ENCODE results near the gene CHMP6. TPM values are rescaled to one million over a fixed set of nuclear protein-coding genes. Genes with fewer than 3 reads are reported as not detected.

Gene CHMP6
- total RNA-seq, 2 donors from 2014 or later: 11.2 to 12.2 TPM

DNA sequence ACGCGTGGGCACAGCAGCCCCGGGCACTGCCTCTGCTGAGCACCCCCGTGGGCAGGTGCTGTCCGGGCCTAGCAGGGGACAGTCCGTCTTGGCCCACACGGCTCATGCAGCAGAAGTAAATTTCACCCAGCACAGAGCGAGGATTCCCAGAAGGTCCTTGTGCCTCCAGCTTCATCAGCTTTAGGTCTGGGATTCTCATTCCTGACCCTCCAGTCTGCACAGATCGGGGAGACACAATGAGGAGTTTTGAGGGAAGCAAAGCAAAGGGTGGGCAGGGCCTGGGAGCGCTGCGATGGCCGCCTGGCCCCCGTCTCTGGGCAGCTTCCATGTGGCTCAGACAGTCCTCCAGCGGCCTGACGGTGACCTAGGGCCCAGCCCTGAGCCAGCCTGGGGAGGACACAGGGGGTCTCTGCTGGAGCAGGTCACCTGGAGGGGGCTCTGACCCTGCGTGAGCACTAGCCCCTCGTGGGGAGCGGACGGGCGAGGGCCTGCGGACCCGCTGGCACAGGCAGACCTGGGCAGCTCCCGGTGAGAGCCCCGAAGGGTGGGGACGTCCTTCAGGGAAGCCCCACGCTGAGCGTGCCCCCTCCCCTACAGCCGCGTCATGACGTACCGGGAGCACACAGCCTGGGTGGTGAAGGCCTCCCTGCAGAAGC is 30.7 kb upstream of the CHMP6 start:
- H3K27me3 Mint-ChIP-seq (ENCODE audit: low read depth): no peaks in the 10 kb centered on the region
- no peaks in the 10 kb centered on the region for H3K9me3 Mint-ChIP-seq
- H3K36me3 Mint-ChIP-seq (ENCODE audit: insufficient read depth in 2 of 2): peaks cover 0 to 4% of the 10 kb centered on the region in 2 donors
- no peak for DNase-seq
- no peak overlapping the region for H3K27ac Mint-ChIP-seq
- H3K4me3 Mint-ChIP-seq: no peak overlapping the region
- H3K4me1 Mint-ChIP-seq (ENCODE audit: low read depth): no peaks in the 10 kb centered on the region
- peak in 1 of 2 donors; percentile 10 for ATAC-seq (replicated peaks in 1 of 2)

GRCh38 chr17:80961541-80962330 is 29.9 kb upstream of the CHMP6 start:
- H3K27ac Mint-ChIP-seq: no peak overlapping the region
- no peak for DNase-seq
- no peaks in the 10 kb centered on the region for H3K9me3 Mint-ChIP-seq
- H3K27me3 Mint-ChIP-seq (ENCODE audit: low read depth): no peaks in the 10 kb centered on the region
- H3K4me3 Mint-ChIP-seq: no peak overlapping the region
- H3K36me3 Mint-ChIP-seq (ENCODE audit: insufficient read depth in 2 of 2): peaks cover 1 to 4% of the 10 kb centered on the region in 2 donors
- no peaks in the 10 kb centered on the region for H3K4me1 Mint-ChIP-seq (ENCODE audit: low read depth)
- no peak for ATAC-seq (replicated peaks in 1 of 2)

- ATAC-seq (replicated peaks in 1 of 2) (no peak), DNase-seq (no peak)
- Mint-ChIP-seq H3K36me3 (ENCODE audit: insufficient read depth in 2 of 2) (peaks cover 3 to 4% of the 10 kb centered on the region in 2 donors), H3K27me3 (ENCODE audit: low read depth) (no peaks in the 10 kb centered on the region), H3K4me3 (no peak overlapping the region), H3K27ac (no peak overlapping the region), H3K9me3 (no peaks in the 10 kb centered on the region), H3K4me1 (ENCODE audit: low read depth) (no peaks in the 10 kb centered on the region)
Measured at GRCh38 chr17:80962356-80963329, 29.0 kb upstream of the CHMP6 start.

DNA sequence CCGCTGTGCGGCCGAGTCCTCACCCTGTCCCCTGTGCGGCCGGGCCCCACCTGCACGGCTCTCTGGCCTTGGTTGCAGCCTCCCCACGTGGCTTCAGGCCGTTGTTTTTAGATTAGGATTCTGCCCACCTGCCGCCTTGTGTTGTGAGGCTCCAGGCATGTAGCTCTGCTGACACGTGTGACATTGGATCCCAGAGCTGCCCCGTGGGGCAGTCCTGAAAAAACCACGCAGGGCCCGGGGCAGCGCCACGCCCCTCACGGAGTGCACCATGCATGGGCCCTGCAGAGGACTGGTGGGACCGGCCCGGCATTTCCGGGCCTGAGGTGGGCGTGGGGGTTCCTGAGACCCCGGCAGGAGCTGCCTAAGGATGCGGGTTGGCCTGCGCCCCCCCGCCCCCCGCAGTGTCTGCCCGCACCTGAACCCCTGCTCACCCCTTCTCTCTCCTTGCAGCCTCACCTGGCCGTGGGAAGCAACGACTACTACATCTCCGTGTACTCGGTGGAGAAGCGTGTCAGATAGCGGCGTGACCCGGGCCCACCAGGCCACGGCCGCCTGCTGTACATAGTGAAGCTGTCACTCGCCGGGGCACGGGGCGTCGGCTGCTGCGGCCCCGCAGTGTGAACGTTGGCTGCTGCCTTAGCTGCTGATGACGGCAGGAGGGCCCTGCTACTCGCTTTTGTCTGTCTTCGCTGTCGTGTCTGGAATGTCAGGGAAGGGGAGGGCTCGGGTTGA is 27.7 kb upstream of the CHMP6 start:
- H3K36me3 Mint-ChIP-seq (ENCODE audit: insufficient read depth in 2 of 2): peaks cover 3 to 4% of the 10 kb centered on the region in 2 donors
- H3K9me3 Mint-ChIP-seq: no peaks in the 10 kb centered on the region
- no peak for DNase-seq
- H3K4me3 Mint-ChIP-seq: no peak overlapping the region
- H3K27me3 Mint-ChIP-seq (ENCODE audit: low read depth): no peaks in the 10 kb centered on the region
- no peak for ATAC-seq (replicated peaks in 1 of 2)
- H3K4me1 Mint-ChIP-seq (ENCODE audit: low read depth): no peaks in the 10 kb centered on the region
- H3K27ac Mint-ChIP-seq: no peak overlapping the region

- no peaks in the 10 kb centered on the region for H3K4me1 Mint-ChIP-seq (ENCODE audit: low read depth)
- DNase-seq (no peak), ATAC-seq (replicated peaks in 1 of 2) (no peak)
- H3K27me3 Mint-ChIP-seq (ENCODE audit: low read depth): no peaks in the 10 kb centered on the region
- H3K36me3 Mint-ChIP-seq (ENCODE audit: insufficient read depth in 2 of 2): peaks cover 3 to 4% of the 10 kb centered on the region in 2 donors
- no peak overlapping the region for H3K4me3 Mint-ChIP-seq
- H3K27ac Mint-ChIP-seq: no peak overlapping the region
- H3K9me3 Mint-ChIP-seq: no peaks in the 10 kb centered on the region
Measured at GRCh38 chr17:80964544-80964856, 27.1 kb upstream of the CHMP6 start.

GRCh38 chr17:80964859-80965580 is 26.6 kb upstream of the CHMP6 start:
- H3K27ac Mint-ChIP-seq: no peak overlapping the region
- no peak for DNase-seq
- H3K36me3 Mint-ChIP-seq (ENCODE audit: insufficient read depth in 2 of 2): peaks cover 3 to 4% of the 10 kb centered on the region in 2 donors
- no peaks in the 10 kb centered on the region for H3K9me3 Mint-ChIP-seq
- H3K4me3 Mint-ChIP-seq: no peak overlapping the region
- H3K4me1 Mint-ChIP-seq (ENCODE audit: low read depth): no peaks in the 10 kb centered on the region
- no peak for ATAC-seq (replicated peaks in 1 of 2)
- no peaks in the 10 kb centered on the region for H3K27me3 Mint-ChIP-seq (ENCODE audit: low read depth)

- H3K4me1 Mint-ChIP-seq (ENCODE audit: low read depth): no peaks in the 10 kb centered on the region
- H3K9me3 Mint-ChIP-seq: no peaks in the 10 kb centered on the region
- H3K27me3 Mint-ChIP-seq (ENCODE audit: low read depth): no peaks in the 10 kb centered on the region
- DNase-seq (no peak), ATAC-seq (replicated peaks in 1 of 2) (no peak)
- H3K36me3 Mint-ChIP-seq (ENCODE audit: insufficient read depth in 2 of 2): peaks cover 3 to 4% of the 10 kb centered on the region in 2 donors
- H3K4me3 Mint-ChIP-seq: no peak overlapping the region
- no peak overlapping the region for H3K27ac Mint-ChIP-seq
Measured at GRCh38 chr17:80965606-80966005, 26.0 kb upstream of the CHMP6 start.

- Mint-ChIP-seq H3K27me3 (ENCODE audit: low read depth) (no peaks in the 10 kb centered on the region), H3K4me1 (ENCODE audit: low read depth) (no peaks in the 10 kb centered on the region), H3K4me3 (no peak overlapping the region), H3K36me3 (ENCODE audit: insufficient read depth in 2 of 2) (peaks cover 3 to 4% of the 10 kb centered on the region in 2 donors), H3K27ac (no peak overlapping the region), H3K9me3 (no peaks in the 10 kb centered on the region)
- no peak for ATAC-seq (replicated peaks in 1 of 2)
- DNase-seq: no peak
Measured at GRCh38 chr17:80967404-80967872, 24.2 kb upstream of the CHMP6 start.

GRCh38 chr17:80968602-80969029 is 23.0 kb upstream of the CHMP6 start:
- no peak for DNase-seq
- no peak for ATAC-seq (replicated peaks in 1 of 2)
- Mint-ChIP-seq H3K27me3 (ENCODE audit: low read depth) (no peaks in the 10 kb centered on the region), H3K9me3 (no peaks in the 10 kb centered on the region), H3K27ac (no peak overlapping the region), H3K36me3 (ENCODE audit: insufficient read depth in 2 of 2) (peaks cover 3 to 4% of the 10 kb centered on the region in 2 donors), H3K4me3 (no peak overlapping the region), H3K4me1 (ENCODE audit: low read depth) (no peaks in the 10 kb centered on the region)

DNA sequence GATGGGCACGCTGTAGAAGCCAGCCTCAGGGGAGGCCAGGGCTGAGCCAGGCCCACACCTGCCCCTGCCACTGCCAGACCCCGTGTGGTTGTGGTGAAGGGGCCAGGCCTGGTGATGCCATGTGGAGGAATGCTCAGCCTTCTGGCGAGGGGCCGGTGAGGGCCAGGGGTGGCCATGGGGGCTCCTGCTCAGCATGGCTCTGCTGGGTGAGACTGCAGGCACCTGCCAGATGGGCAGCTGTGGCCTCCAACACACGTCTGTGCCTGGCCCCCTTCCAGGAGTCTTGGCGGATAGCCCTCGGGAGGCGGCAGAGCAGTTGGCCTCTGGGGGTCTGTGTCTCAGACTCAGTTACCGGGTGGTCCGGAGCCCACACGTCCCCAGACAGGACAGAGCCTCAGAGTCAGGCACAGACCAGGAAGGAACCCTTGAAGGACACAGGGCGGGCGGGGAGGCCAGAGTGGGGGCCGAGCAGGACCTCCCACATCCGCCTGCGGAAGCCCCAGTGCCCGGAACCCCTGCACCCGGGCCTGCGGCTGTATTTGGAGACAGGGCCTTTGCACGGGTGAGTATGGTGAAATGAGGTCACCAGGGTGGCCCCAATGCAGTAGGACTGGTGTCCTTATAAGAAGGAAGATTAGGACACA is 22.5 kb upstream of the CHMP6 start:
- H3K27ac Mint-ChIP-seq: no peak overlapping the region
- no peak overlapping the region for H3K4me3 Mint-ChIP-seq
- H3K27me3 Mint-ChIP-seq (ENCODE audit: low read depth): no peaks in the 10 kb centered on the region
- no peak for DNase-seq
- no peak for ATAC-seq (replicated peaks in 1 of 2)
- no peaks in the 10 kb centered on the region for H3K9me3 Mint-ChIP-seq
- H3K36me3 Mint-ChIP-seq (ENCODE audit: insufficient read depth in 2 of 2): peaks cover 3 to 4% of the 10 kb centered on the region in 2 donors
- H3K4me1 Mint-ChIP-seq (ENCODE audit: low read depth): no peaks in the 10 kb centered on the region

DNA sequence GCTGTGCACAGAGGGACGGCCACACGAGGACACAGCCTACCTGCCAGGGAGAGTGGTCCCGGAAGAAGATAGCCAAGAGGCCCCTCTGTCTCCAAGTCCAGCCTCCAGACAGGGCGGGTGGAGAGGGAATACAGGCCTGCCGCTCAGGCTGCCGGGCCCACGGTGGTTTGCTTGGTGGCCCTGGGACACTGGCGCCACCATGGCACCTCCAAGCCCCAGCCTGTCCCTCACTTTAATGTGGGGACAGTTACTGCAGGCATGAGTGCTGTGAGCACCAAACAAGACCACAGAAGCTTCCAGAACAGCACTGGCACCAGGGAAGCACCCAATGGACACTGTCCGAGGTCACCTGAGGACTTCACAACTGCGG is 22.0 kb upstream of the CHMP6 start:
- Mint-ChIP-seq H3K36me3 (ENCODE audit: insufficient read depth in 2 of 2) (peaks cover under 1 to 3% of the 10 kb centered on the region in 2 donors), H3K4me1 (ENCODE audit: low read depth) (no peaks in the 10 kb centered on the region), H3K27me3 (ENCODE audit: low read depth) (no peaks in the 10 kb centered on the region), H3K4me3 (no peak overlapping the region), H3K9me3 (no peaks in the 10 kb centered on the region), H3K27ac (no peak overlapping the region)
- DNase-seq (no peak), ATAC-seq (replicated peaks in 1 of 2) (no peak)
